Measurements from ENCODE around the gene SREK1IP1. TPM values are rescaled to one million over a fixed set of nuclear protein-coding genes. Genes with fewer than 3 reads are reported as not detected.

The SREK1IP1 gene
- total RNA-seq, 6 donors from 2014 or later: 4.2 to 20.7 (median 13.4) TPM

GRCh38 chr5:64759960-64760660 is 8.4 kb downstream of the SREK1IP1 start:
- DNase-seq: no peak
- Histone ChIP-seq H3K27me3 (no peaks in the 10 kb centered on the region), H3K36me3 (peaks cover 0 to 18% (median 0%) of the 10 kb centered on the region in 4 donors), H3K4me1 (peaks cover 6 to 27% (median 13%) of the 10 kb centered on the region in 4 donors), H3K4me3 (no peak overlapping the region), H3K9me3 (no peaks in the 10 kb centered on the region), H3K27ac (no peak overlapping the region)
- 63 to 73% methylated on average over 4 of the region's 4 CpGs for WGBS, 2 donors
- no peak for TF ChIP-seq POLR2A (IDR thresholded peaks at IDR 0.05)
- TF ChIP-seq, protein P1, sequence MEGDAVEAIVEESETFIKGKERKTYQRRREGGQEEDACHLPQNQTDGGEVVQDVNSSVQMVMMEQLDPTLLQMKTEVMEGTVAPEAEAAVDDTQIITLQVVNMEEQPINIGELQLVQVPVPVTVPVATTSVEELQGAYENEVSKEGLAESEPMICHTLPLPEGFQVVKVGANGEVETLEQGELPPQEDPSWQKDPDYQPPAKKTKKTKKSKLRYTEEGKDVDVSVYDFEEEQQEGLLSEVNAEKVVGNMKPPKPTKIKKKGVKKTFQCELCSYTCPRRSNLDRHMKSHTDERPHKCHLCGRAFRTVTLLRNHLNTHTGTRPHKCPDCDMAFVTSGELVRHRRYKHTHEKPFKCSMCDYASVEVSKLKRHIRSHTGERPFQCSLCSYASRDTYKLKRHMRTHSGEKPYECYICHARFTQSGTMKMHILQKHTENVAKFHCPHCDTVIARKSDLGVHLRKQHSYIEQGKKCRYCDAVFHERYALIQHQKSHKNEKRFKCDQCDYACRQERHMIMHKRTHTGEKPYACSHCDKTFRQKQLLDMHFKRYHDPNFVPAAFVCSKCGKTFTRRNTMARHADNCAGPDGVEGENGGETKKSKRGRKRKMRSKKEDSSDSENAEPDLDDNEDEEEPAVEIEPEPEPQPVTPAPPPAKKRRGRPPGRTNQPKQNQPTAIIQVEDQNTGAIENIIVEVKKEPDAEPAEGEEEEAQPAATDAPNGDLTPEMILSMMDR (IDR thresholded peaks at IDR 0.05): no peak
- TF ChIP-seq POLR2AphosphoS5 (IDR thresholded peaks at IDR 0.05): no peak
- no peak for TF ChIP-seq EP300 (IDR thresholded peaks at IDR 0.05)
- no peak for ATAC-seq (ENCODE audit: low FRiP score in 2 of 2)

DNA sequence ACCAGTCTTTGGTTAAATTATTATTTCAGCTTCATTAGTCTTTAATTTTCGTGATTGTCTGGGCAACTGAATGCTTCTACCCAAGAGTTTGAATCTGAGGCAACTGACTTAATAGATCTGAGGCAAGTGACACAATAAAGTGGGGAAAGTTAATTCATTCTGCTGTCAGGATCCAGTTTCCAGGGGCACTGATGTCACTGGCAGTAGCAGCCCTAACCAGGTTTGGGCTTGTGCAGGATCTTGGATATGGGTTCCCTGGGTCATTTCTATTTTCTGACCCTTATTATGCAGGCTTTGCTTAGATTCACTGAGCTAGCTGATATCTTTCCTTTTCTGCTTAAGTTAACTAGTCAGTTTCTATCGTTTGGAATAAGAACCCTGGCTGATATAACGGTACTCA is 9.6 kb downstream of the SREK1IP1 start:
- no peak overlapping the region for H3K27ac ChIP-seq
- peaks cover 6 to 19% (median 13%) of the 10 kb centered on the region in 4 donors for H3K4me1 ChIP-seq
- H3K27me3 ChIP-seq: no peaks in the 10 kb centered on the region
- WGBS, 2 donors: 82 to 84% methylated on average over 3 of the region's 3 CpGs
- no peak for TF ChIP-seq POLR2A (IDR thresholded peaks at IDR 0.05)
- no peak for TF ChIP-seq POLR2AphosphoS5 (IDR thresholded peaks at IDR 0.05)
- TF ChIP-seq, protein P1 (IDR thresholded peaks at IDR 0.05): no peak
- no peak for TF ChIP-seq EP300 (IDR thresholded peaks at IDR 0.05)
- ATAC-seq (ENCODE audit: low FRiP score in 2 of 2) (no peak), DNase-seq (no peak)
- H3K9me3 ChIP-seq: no peaks in the 10 kb centered on the region
- peaks cover 0 to 11% (median 0%) of the 10 kb centered on the region in 4 donors for H3K36me3 ChIP-seq
- no peak overlapping the region for H3K4me3 ChIP-seq

GRCh38 chr5:64754066-64754465 is 14.4 kb downstream of the SREK1IP1 start:
- ATAC-seq (ENCODE audit: low FRiP score in 2 of 2) (no peak), DNase-seq (no peak)
- Histone ChIP-seq H3K27ac (no peak overlapping the region), H3K4me1 (peaks cover 0 to 11% (median 2%) of the 10 kb centered on the region in 4 donors), H3K4me3 (no peak overlapping the region), H3K27me3 (no peaks in the 10 kb centered on the region), H3K9me3 (no peaks in the 10 kb centered on the region), H3K36me3 (peaks cover 0 to 15% (median 0%) of the 10 kb centered on the region in 4 donors)
- 98% methylated on average over 2 of the region's 2 CpGs for WGBS, 2 donors
- TF ChIP-seq EP300 (IDR thresholded peaks at IDR 0.05) (no peak), POLR2A (IDR thresholded peaks at IDR 0.05) (no peak), POLR2AphosphoS5 (IDR thresholded peaks at IDR 0.05) (no peak)
- TF ChIP-seq, protein P1 (IDR thresholded peaks at IDR 0.05): no peak

DNA sequence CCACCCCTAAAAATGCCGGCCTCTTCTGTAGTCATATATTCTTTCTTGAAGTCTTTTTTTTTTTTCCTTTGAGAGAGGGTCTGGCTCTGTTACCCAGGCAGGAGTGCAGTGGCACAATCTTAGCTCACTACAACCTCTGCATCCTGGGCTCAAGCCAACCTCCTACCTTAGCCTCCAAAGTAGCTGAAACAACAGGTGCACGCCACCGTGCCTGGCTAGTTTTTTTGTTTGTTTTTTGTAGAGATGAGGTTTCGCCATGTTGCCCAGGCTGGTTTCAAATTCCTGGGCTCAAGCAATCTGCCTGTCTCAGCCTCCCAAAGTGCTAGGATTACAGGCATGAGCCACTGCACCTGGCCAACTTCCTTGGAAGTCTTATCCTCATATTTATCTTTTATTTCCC is 19.1 kb downstream of the SREK1IP1 start:
- 88 to 89% methylated on average over 4 of the region's 4 CpGs for WGBS, 2 donors
- no peaks in the 10 kb centered on the region for H3K4me1 ChIP-seq
- ATAC-seq (ENCODE audit: low FRiP score in 2 of 2) (no peak), DNase-seq (no peak)
- H3K36me3 ChIP-seq: peaks cover 0 to 15% (median 0%) of the 10 kb centered on the region in 4 donors
- H3K9me3 ChIP-seq: no peaks in the 10 kb centered on the region
- no peak overlapping the region for H3K4me3 ChIP-seq
- no peak for TF ChIP-seq EP300 (IDR thresholded peaks at IDR 0.05)
- TF ChIP-seq POLR2A (IDR thresholded peaks at IDR 0.05): no peak
- TF ChIP-seq, protein P1 (IDR thresholded peaks at IDR 0.05): no peak
- no peak for TF ChIP-seq POLR2AphosphoS5 (IDR thresholded peaks at IDR 0.05)
- H3K27me3 ChIP-seq: no peaks in the 10 kb centered on the region
- H3K27ac ChIP-seq: no peak overlapping the region

GRCh38 chr5:64746446-64746845 is 22.0 kb downstream of the SREK1IP1 start:
- no peaks in the 10 kb centered on the region for H3K36me3 ChIP-seq
- H3K27ac ChIP-seq: no peak overlapping the region
- WGBS, 2 donors: 86 to 88% methylated on average over 1 of the region's 1 CpG
- DNase-seq: no peak
- TF ChIP-seq POLR2A (IDR thresholded peaks at IDR 0.05) (no peak), EP300 (IDR thresholded peaks at IDR 0.05) (no peak)
- TF ChIP-seq, protein P1 (IDR thresholded peaks at IDR 0.05): no peak
- no peak overlapping the region for H3K4me3 ChIP-seq
- no peaks in the 10 kb centered on the region for H3K27me3 ChIP-seq
- no peaks in the 10 kb centered on the region for H3K9me3 ChIP-seq
- ATAC-seq (ENCODE audit: low FRiP score in 2 of 2): no peak
- H3K4me1 ChIP-seq: no peaks in the 10 kb centered on the region
